SJCRH30 (cell line): ENCODE measurements around the gene FAM50A. TPM values are rescaled to one million over a fixed set of nuclear protein-coding genes. Genes with fewer than 3 reads are reported as not detected.

ENCODE experiments used
- DNase-seq, 2 experiments: peaks; one replicate each; pipeline ENCODE4 v3.0.0-alpha.2; 2015 to 2020
- H3K27ac ChIP-seq: fragments of 250-450 bp; sonication (Bioruptor Pico); 2 replicates; pipeline ENCODE4 v1.5.1; 2020; ENCODE audit warnings: mild to moderate bottlenecking, moderate library complexity
- H3K27me3 ChIP-seq: fragments of 250-450 bp; sonication (Bioruptor Pico); 2 replicates; pipeline ENCODE4 v1.5.1; 2020; ENCODE audit warnings: mild to moderate bottlenecking, moderate library complexity
- H3K36me3 ChIP-seq: fragments of 250-450 bp; sonication (Bioruptor Pico); 2 replicates; pipeline ENCODE4 v1.5.1; 2020; ENCODE audit warnings: mild to moderate bottlenecking, moderate library complexity
- H3K4me1 ChIP-seq: fragments of 250-450 bp; sonication (Bioruptor Pico); 2 replicates; pipeline ENCODE4 v1.5.1; 2020; ENCODE audit warnings: mild to moderate bottlenecking, moderate library complexity
- H3K4me3 ChIP-seq: fragments of 250-450 bp; sonication (Bioruptor Pico); 2 replicates; pipeline ENCODE4 v1.5.1; 2020; ENCODE audit warnings: mild to moderate bottlenecking, moderate library complexity
- H3K9me3 ChIP-seq: fragments of 250-450 bp; sonication (Bioruptor Pico); replicated peaks from 2 replicates; pipeline ENCODE4 v1.5.1; 2020; ENCODE audit warnings: mild to moderate bottlenecking, moderate library complexity
- total RNA-seq: library from RNA; depleted of rRNA; stranded (reverse); fragments of >200 nt; shearing (Covaris generic); gene quantifications from 2 replicates; pipeline ENCODE4 v1.2.3, GENCODE V29; 2014

FAM50A gene
- total RNA-seq, 1 experiment from 2014 or later = 48.7 TPM

GRCh38 chrX:154441564-154441963 is 2.4 kb upstream of the FAM50A start:
- H3K27ac ChIP-seq = no peak overlapping the region
- no peak overlapping the region for H3K4me3 ChIP-seq

GRCh38 chrX:154441984-154442707 is 1.8 kb upstream of the FAM50A start:
- H3K4me1 ChIP-seq = no peaks in the 10 kb centered on the region
- H3K4me3 ChIP-seq = no peak overlapping the region
- H3K9me3 ChIP-seq = no peaks in the 10 kb centered on the region
- H3K27me3 ChIP-seq = no peaks in the 10 kb centered on the region
- no peak for DNase-seq
- 0 out of 2 replicates have a peak, but pooled peaks cover 3% of the 10 kb centered on the region for H3K36me3 ChIP-seq
- H3K27ac ChIP-seq = no peak overlapping the region

More at GRCh38 chrX:154441564-154441963, 2.4 kb upstream of the FAM50A start:
- no peaks in the 10 kb centered on the region for H3K4me1 ChIP-seq
- no peak for DNase-seq
- 0 out of 2 replicates have a peak, but pooled peaks cover 3% of the 10 kb centered on the region for H3K36me3 ChIP-seq
- no peaks in the 10 kb centered on the region for H3K27me3 ChIP-seq
- H3K9me3 ChIP-seq = no peaks in the 10 kb centered on the region

- Histone ChIP-seq H3K27me3 (no peaks in the 10 kb centered on the region), H3K9me3 (no peaks in the 10 kb centered on the region), H3K27ac (peak overlapping the region; percentile 33; the same call in 1 of the 2 replicates), H3K4me3 (peak overlapping the region; percentile 84), H3K36me3 (0 out of 2 replicates have a peak, but pooled peaks cover 3% of the 10 kb centered on the region), H3K4me1 (no peaks in the 10 kb centered on the region)
- DNase-seq = no peak
Measured at GRCh38 chrX:154443479-154443910, 446 bp upstream of the FAM50A start.

- H3K27ac ChIP-seq = peak overlapping the region; percentile 14; the same call in 1 of the 2 replicates
- H3K36me3 ChIP-seq = 0 out of 2 replicates have a peak, but pooled peaks cover 3% of the 10 kb centered on the region
- peak overlapping the region; percentile 84 for H3K4me3 ChIP-seq
- no peaks in the 10 kb centered on the region for H3K27me3 ChIP-seq
- H3K9me3 ChIP-seq = no peaks in the 10 kb centered on the region
- H3K4me1 ChIP-seq = no peaks in the 10 kb centered on the region
- DNase-seq = no peak
Measured at GRCh38 chrX:154444755-154445246, 860 bp downstream of the FAM50A start.

GRCh38 chrX:154445776-154446175 is 1.8 kb downstream of the FAM50A start:
- no peak for DNase-seq
- no peaks in the 10 kb centered on the region for H3K9me3 ChIP-seq
- no peak overlapping the region for H3K27ac ChIP-seq
- no peaks in the 10 kb centered on the region for H3K27me3 ChIP-seq
- H3K4me3 ChIP-seq = no peak overlapping the region
- no peaks in the 10 kb centered on the region for H3K4me1 ChIP-seq
- H3K36me3 ChIP-seq = 0 out of 2 replicates have a peak, but pooled peaks cover 3% of the 10 kb centered on the region

- Histone ChIP-seq H3K36me3 (0 out of 2 replicates have a peak, but pooled peaks cover 3% of the 10 kb centered on the region), H3K4me1 (no peaks in the 10 kb centered on the region), H3K4me3 (no peak overlapping the region), H3K27me3 (no peaks in the 10 kb centered on the region), H3K27ac (no peak overlapping the region), H3K9me3 (no peaks in the 10 kb centered on the region)
- no peak for DNase-seq
Measured at GRCh38 chrX:154446430-154446829, 2.5 kb downstream of the FAM50A start.

- Histone ChIP-seq H3K27ac (no peak overlapping the region), H3K36me3 (no peaks in the 10 kb centered on the region), H3K9me3 (no peaks in the 10 kb centered on the region), H3K27me3 (no peaks in the 10 kb centered on the region), H3K4me1 (no peaks in the 10 kb centered on the region), H3K4me3 (no peak overlapping the region)
- no peak for DNase-seq
Measured at GRCh38 chrX:154448484-154448883, 4.5 kb downstream of the FAM50A start.

- Histone ChIP-seq H3K27me3 (no peaks in the 10 kb centered on the region), H3K4me3 (no peak overlapping the region), H3K9me3 (no peaks in the 10 kb centered on the region), H3K4me1 (no peaks in the 10 kb centered on the region), H3K36me3 (no peaks in the 10 kb centered on the region), H3K27ac (no peak overlapping the region)
- no peak for DNase-seq
Measured at GRCh38 chrX:154449618-154450017, 5.7 kb downstream of the FAM50A start.

GRCh38 chrX:154450312-154450711 is 6.4 kb downstream of the FAM50A start:
- DNase-seq = no peak
- Histone ChIP-seq H3K4me3 (no peak overlapping the region), H3K27me3 (no peaks in the 10 kb centered on the region), H3K4me1 (no peaks in the 10 kb centered on the region), H3K36me3 (no peaks in the 10 kb centered on the region), H3K27ac (no peak overlapping the region), H3K9me3 (no peaks in the 10 kb centered on the region)

GRCh38 chrX:154452823-154453222 is 8.9 kb downstream of the FAM50A start:
- Histone ChIP-seq H3K4me1 (no peaks in the 10 kb centered on the region), H3K27ac (no peak overlapping the region), H3K36me3 (no peaks in the 10 kb centered on the region), H3K9me3 (no peaks in the 10 kb centered on the region), H3K4me3 (no peak overlapping the region), H3K27me3 (no peaks in the 10 kb centered on the region)
- no peak for DNase-seq

- H3K4me1 ChIP-seq = no peaks in the 10 kb centered on the region
- no peaks in the 10 kb centered on the region for H3K27me3 ChIP-seq
- DNase-seq = peak; percentile 26 to 33
- H3K27ac ChIP-seq = no peak overlapping the region
- no peaks in the 10 kb centered on the region for H3K9me3 ChIP-seq
- H3K4me3 ChIP-seq = peak overlapping the region; percentile 77
- no peaks in the 10 kb centered on the region for H3K36me3 ChIP-seq
Measured at GRCh38 chrX:154457491-154458115, 13.7 kb downstream of the FAM50A start.

GRCh38 chrX:154458116-154458953 is 14.4 kb downstream of the FAM50A start, which contains the start of gene PLXNA3:
Gene PLXNA3 (plus strand): TSS chrX:154458281. CDS start chrX:154460184, 1,903 bp downstream.
- DNase-seq = peak; percentile 43 to 51
- Histone ChIP-seq H3K27me3 (no peaks in the 10 kb centered on the region), H3K27ac (no peak within 1 kb of the TSS), H3K36me3 (no peaks in the 10 kb centered on the region), H3K4me3 (peak within 1 kb of the TSS; percentile 77), H3K4me1 (no peaks in the 10 kb centered on the region), H3K9me3 (no peaks in the 10 kb centered on the region)

GRCh38 chrX:154458954-154459778 is 15.2 kb downstream of the FAM50A start:
- no peak overlapping the region for H3K27ac ChIP-seq
- H3K9me3 ChIP-seq = no peaks in the 10 kb centered on the region
- peak overlapping the region; percentile 77 for H3K4me3 ChIP-seq
- no peaks in the 10 kb centered on the region for H3K27me3 ChIP-seq
- DNase-seq = peak; percentile 25 to 28
- no peaks in the 10 kb centered on the region for H3K4me1 ChIP-seq
- H3K36me3 ChIP-seq = no peaks in the 10 kb centered on the region

- no peak overlapping the region for H3K27ac ChIP-seq
- H3K4me3 ChIP-seq = no peak overlapping the region; the same call in 1 of the 2 replicates
- H3K4me1 ChIP-seq = no peaks in the 10 kb centered on the region
- no peaks in the 10 kb centered on the region for H3K27me3 ChIP-seq
- no peaks in the 10 kb centered on the region for H3K36me3 ChIP-seq
- no peak for DNase-seq
- H3K9me3 ChIP-seq = no peaks in the 10 kb centered on the region
Measured at GRCh38 chrX:154459832-154460231, 15.9 kb downstream of the FAM50A start.
